ENCODE results near the gene ASTN2.

GRCh38 chr9:117403403-117403811 is 11.4 kb downstream of the ASTN2 start:
- TF ChIP-seq CTCF (IDR thresholded peaks at IDR 0.05), result no peak
- no peak for TF ChIP-seq POLR2A (IDR thresholded peaks at IDR 0.05)

Data from testis (tissue), 2 donors.